ENCODE measurements around the gene SORCS2.

DNA sequence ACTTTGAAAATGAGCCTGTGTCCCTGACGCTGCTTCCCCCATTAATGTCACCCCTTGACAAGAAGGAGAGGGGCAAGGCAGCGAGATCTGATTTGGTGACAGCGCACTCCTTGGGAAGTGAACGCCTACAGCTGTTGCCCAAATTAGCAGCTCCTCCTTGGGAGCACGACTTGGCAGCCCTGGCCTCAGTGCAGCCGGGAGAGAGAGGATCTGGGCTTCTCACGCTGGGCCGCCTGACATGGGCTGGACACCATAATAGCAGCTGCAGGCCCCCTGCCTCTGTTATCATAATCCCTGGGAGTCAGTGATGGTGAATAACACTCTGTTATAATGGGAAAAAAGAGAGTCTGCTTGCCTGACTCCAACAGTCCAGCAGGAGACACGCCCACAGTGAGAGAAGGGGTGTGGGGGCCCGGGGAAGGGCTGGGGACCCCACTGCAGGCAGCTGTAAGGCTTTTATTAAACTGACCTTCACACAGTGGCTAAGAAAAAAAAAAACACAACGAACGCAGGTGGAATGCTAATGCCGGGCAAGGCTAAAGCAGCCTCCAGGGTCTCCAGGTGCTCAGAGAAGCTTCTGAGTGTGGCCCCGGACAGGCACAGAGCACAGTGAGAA lies 169.1 kb downstream of the SORCS2 start:
- TF ChIP-seq, protein P1, sequence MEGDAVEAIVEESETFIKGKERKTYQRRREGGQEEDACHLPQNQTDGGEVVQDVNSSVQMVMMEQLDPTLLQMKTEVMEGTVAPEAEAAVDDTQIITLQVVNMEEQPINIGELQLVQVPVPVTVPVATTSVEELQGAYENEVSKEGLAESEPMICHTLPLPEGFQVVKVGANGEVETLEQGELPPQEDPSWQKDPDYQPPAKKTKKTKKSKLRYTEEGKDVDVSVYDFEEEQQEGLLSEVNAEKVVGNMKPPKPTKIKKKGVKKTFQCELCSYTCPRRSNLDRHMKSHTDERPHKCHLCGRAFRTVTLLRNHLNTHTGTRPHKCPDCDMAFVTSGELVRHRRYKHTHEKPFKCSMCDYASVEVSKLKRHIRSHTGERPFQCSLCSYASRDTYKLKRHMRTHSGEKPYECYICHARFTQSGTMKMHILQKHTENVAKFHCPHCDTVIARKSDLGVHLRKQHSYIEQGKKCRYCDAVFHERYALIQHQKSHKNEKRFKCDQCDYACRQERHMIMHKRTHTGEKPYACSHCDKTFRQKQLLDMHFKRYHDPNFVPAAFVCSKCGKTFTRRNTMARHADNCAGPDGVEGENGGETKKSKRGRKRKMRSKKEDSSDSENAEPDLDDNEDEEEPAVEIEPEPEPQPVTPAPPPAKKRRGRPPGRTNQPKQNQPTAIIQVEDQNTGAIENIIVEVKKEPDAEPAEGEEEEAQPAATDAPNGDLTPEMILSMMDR (IDR thresholded peaks at IDR 0.05; ENCODE audit: control extremely low read depth in 1 of 3, insufficient read depth in 1 of 3, low read depth in 1 of 3, low read length in 3 of 3) = no peak
- TF ChIP-seq NRF1 (IDR thresholded peaks at IDR 0.05; ENCODE audit: low read depth, low read length) (no peak), EP300 (IDR thresholded peaks at IDR 0.05; ENCODE audit: borderline replicate concordance in 1 of 2, low read depth in 2 of 2, low read length in 2 of 2) (no peak), RBBP5 (IDR thresholded peaks at IDR 0.05; ENCODE audit: borderline replicate concordance, low read depth, low read length) (no peak), SIN3A (conservative IDR thresholded peaks at IDR 0.05 in 1 of 2, IDR thresholded peaks at IDR 0.05 in 1 of 2; ENCODE audit: low read depth in 1 of 2, low read length in 2 of 2) (no peak), POLR2AphosphoS5 (IDR thresholded peaks at IDR 0.05; ENCODE audit: low read depth, low read length) (no peak), POLR2A (IDR thresholded peaks at IDR 0.05; ENCODE audit: control extremely low read depth in 1 of 2, low read depth in 2 of 2, low read length in 2 of 2) (no peak), KDM1A (IDR thresholded peaks at IDR 0.05; ENCODE audit: borderline replicate concordance, low read length) (no peak), SRF (IDR thresholded peaks at IDR 0.05; ENCODE audit: low read depth, low read length) (no peak), SP4 (IDR thresholded peaks at IDR 0.05; ENCODE audit: low read length) (no peak), RXRA (IDR thresholded peaks at IDR 0.05; ENCODE audit: insufficient read depth, low read depth, low read length) (no peak)
